Measurements from ENCODE around the gene SPATA2L.

DNA sequence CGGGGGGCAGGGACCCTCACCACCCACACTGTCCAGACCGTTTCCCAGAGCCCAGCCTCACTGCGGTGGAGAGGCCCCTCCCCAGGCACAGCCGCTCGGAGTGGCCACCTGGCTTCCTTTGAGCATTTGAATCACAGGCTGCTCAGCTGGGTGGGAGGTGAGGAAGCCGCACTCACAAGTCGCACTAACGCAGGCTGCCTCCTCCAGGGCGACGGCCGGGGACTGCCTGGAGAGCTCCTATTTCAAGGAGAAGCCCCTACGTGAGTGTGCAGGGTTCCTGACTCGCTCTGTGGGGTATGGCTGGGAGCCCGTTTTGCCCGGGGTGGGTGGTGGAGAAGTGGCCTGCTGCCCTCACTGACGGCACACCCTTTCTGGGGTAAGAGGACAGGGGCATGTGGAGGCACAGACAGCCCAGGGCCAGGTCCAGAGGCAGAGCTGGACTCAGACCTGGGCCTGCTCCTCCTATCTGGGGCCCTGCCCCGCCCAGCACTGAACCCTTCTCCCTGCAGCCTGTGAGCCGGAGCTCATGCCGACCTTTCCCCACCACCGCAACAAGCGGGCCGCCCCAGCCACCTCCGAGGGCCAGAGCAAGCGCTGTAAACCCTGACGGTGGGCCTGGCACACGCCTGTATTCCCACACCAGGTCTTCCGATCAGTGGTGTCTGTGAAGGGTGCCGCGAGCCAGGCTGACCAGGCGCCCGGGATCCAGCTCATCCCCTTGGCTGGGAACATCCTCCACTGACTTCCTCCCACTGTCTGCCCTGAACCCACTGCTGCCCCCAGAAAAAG, 6.2 kb downstream of the SPATA2L start:
- no peak for TF ChIP-seq SP1 (IDR thresholded peaks at IDR 0.05)
- TF ChIP-seq TARDBP (IDR thresholded peaks at IDR 0.05): no peak
- TF ChIP-seq FOXA1 (IDR thresholded peaks at IDR 0.05): no peak
